NCI-H187 treated with DMSO at 0.1 percent for 48 hours (cell line): ENCODE measurements around the gene RAPGEF6.

Experiments
- DNase-seq: peaks from one replicate; lab custom pipeline; 2025; lab: John Stamatoyannopoulos, UW

Gene RAPGEF6

DNA sequence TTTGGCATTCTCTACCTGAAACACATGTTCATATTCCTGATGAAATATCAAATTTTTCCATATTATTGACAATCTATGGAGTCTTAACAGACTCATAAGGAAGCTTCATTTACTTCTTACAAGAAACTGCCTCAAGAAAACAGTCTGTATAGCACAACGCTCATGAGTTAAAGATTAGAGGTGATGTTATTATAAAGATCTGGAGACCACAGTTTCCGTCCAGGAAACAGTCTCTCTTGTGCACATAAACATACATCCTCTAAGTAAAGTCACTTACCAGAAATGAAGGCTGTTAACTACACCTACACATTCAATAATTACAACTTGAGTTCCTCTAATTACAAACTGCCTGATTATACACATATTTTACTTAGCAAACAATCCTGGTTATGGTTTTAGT lies 86.9 kb downstream of the RAPGEF6 start:
- no peak for DNase-seq

- DNase-seq, result no peak
Measured at GRCh38 chr5:131545845-131546244, 89.2 kb downstream of the RAPGEF6 start.

GRCh38 chr5:131542723-131543122 lies 92.3 kb downstream of the RAPGEF6 start:
- no peak for DNase-seq

GRCh38 chr5:131541762-131542161 lies 93.3 kb downstream of the RAPGEF6 start:
- no peak for DNase-seq

- DNase-seq, result peak; percentile 85
Measured at GRCh38 chr5:131541071-131541470, 94.0 kb downstream of the RAPGEF6 start.

- no peak for DNase-seq
Measured at GRCh38 chr5:131539251-131539650, 95.8 kb downstream of the RAPGEF6 start.

- no peak for DNase-seq
Measured at GRCh38 chr5:131538177-131538593, 96.8 kb downstream of the RAPGEF6 start.

DNA sequence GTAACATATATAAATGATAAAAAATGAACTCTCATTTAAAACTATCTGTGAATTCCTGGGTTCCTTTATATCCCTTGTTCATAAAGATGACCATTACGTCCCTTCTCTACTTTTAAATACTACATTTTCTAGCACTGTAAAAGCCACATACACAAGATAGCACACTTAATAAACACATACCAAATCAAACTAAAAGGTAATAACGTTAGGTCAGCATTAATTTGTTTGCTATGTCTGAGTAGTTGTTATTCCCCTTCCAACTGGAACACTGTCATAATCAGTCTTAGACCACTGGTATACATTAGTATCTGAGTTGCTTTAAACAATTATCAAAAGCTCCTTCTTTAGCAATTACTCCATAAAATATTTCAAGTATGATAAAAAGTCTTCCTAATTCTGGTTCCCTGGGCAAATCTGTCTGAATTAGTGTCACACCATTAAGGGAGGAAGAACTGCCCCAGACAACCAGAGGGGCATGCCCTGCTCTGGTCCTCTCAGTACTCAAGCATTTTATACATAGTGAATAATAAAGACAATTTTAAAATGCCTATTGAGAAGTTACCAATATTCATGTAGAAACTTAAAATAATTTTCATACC lies 98.1 kb downstream of the RAPGEF6 start:
- no peak for DNase-seq

DNA sequence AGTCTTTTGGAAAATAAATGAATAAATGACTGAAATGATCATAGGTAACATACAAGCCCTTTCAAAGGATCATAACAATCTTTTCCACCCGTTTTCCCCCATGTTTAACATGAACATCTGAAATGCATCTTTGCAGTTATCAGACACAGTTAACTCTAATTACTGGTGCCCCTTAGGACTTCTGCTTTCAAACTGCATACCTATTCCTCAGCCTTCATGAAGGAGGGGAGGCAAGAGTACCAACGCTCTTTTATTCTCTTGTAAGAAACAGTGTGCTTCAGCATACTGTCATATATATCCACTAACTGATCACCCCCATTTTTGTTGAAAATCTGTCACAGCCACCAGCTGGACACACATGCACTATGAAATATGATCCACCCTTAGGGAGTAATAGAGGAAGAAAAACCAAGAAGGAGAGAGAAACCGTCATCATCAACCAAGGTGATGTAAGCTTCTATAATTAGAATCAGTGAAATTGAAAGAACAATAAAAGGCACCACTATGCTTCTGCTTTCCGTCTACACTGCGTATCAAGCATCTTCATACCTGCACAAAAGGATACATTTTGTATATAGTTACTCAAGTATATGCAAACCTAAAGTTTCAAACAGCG lies 98.7 kb downstream of the RAPGEF6 start:
- no peak for DNase-seq

GRCh38 chr5:131534974-131535373 lies 100.1 kb downstream of the RAPGEF6 start:
- DNase-seq, result no peak

GRCh38 chr5:131533836-131534235 lies 101.2 kb downstream of the RAPGEF6 start:
- DNase-seq, result no peak

DNA sequence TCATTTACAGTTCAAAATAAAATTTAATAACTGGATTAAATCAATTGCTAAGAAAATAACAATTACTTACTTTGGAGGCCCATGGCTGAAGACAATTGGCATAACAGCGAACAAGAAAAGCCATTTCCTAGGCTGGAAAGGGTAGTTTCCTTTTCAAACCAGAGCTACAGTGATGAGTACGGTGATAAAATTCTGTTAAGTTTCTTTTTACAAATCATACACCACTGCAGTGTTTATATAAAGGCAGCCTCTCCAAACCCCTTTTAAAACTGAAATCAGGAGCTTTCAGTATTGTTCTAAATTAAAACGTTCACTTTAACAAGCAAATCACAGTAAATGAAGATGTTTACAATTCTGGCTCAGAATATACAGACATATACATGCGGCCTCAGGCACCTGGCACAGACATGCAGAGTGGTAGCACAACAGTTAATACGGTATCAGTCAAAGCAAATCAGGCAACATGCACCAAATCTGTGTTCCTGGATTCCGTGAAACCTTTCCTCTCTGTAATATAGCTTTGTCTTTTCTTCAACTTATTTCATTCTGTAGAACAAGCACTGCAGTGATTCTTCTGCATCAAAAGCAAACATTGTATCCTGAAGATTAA lies 102.9 kb downstream of the RAPGEF6 start:
- DNase-seq, result no peak

- no peak for DNase-seq
Measured at GRCh38 chr5:131530706-131531331, 104.2 kb downstream of the RAPGEF6 start.

DNA sequence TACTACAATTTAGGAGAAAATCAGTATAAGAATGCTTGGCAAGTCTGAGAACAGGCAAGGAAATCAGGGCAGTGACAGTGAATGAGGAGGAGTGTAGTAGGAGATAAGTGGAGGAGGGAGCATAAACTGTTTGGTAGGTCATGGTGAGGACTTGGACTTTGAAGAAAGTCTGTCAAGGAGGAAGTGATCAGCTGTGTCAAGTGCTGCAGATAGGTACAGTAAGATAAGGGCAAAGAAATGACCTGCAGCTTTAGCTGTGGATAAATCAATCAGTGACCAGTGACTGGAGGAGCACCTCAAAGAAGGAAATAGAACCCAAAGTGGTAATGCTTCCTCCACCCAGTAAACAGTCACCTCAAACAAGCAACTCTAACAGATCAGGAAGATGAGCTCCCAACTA lies 106.3 kb downstream of the RAPGEF6 start:
- no peak for DNase-seq

DNA sequence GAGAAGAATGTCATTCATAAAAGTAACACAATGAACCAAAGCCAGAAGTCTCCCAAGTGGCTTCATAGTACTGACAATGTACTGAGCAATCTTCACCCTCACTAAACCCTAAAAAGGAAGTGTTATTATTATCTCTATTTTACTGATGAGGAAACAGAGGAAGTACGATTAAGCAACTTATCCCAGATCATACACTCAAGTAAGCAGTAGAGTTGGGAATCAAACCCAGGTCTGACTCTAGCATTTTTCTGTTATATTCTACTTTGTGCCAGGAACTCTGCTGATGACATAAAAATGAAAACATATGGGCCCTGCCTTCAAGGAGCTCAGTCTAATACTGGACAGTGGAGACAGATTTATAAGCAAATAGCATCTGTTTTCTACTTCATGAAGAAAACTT lies 109.2 kb downstream of the RAPGEF6 start:
- no peak for DNase-seq

GRCh38 chr5:131524431-131524830 lies 110.6 kb downstream of the RAPGEF6 start:
- DNase-seq, result no peak

DNA sequence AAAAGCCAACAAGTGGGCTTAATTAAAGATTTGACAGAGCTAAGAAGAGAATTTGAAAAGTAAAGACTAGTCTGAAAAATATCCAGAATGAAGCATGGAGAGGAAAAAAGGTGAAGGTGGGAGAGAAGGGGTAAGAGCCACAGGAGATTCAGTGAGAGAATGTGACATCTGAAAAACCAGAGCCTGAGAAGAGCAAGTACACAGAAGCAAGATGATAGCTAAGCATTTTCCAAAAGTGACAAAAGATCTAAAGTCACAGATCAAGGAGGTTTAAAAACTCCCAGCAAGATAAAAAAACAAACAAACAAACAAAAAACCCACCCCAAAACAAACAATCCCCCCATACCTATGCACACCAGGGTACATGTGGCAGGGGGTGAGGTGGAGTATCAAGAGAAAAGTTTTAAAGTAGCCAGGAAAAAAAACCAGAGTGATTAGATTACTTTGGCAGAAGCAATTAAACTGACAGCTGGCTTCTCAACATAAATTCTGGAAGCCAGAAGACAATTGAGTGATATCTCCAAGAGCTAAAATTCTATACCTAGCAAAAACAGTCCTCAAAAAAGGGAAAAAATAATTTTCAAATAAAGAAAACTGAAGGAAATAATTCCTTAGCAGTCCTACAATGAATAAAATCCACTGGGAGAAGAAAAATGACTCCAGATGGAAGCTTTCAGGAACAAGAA lies 111.4 kb downstream of the RAPGEF6 start:
- no peak for DNase-seq

DNA sequence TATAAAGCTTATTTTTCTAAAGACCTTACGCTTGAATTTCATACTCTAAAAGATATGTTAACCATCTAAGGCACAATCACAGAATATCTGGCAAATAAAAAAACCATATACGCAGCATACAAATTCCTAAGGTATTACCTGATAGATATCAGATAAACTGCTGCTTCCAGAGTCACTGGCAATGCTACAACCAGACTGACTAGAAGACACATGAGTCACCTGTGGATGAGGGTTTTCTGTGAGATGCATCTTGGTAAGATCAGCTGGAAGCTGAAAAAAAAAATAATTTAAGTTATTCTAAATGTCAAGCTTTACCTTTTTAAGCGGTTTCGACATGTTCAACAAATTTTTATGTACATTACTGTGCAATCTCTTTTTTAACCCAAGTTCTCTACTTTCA lies 113.8 kb downstream of the RAPGEF6 start:
- no peak for DNase-seq

- DNase-seq, result no peak
Measured at GRCh38 chr5:131515348-131515747, 119.7 kb downstream of the RAPGEF6 start.

GRCh38 chr5:131514316-131515283 lies 120.4 kb downstream of the RAPGEF6 start:
- DNase-seq, result no peak

DNA sequence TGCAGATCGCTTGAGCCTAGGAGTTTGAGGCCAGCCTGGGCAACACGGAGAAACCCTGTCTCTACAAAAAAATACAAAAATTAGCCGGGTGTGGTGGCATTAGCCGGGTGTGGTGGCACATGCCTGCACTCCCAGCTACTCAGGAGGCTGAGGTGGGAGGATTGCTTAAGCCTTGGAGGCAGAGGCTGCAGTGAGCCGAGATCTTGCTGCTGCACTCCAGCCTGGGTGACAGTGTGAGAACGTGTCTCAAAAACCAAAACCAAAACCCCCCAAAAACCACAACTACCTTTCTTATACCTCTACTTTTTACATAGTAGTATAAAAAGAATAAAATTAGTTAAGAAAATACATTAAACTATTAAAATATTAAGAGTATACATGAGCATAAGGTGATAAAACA lies 121.2 kb downstream of the RAPGEF6 start:
- DNase-seq, result no peak
